Mammary epithelial cell (primary cell): Measurements from ENCODE around the gene FASTKD1.

Source experiments
- CTCF ChIP-seq, 2 donors: IDR thresholded peaks in 1 of 2; conservative IDR thresholded peaks in 1 of 2; 2 replicates each; pipeline ENCODE4 v1.5.1; 2011 to 2012; ENCODE audit warnings: inconsistent platforms in 2 of 2, low read length in 2 of 2, mild to moderate bottlenecking in 2 of 2, control low read depth in 1 of 2, low read depth in 1 of 2; ENCODE audit not compliant: insufficient read depth in 1 of 2; ENCODE audit errors: extremely low read depth in 1 of 2
- EZH2 ChIP-seq: IDR thresholded peaks from 2 replicates; pipeline ENCODE4 v1.6.1; 2012; ENCODE audit warnings: low read length, inconsistent platforms, borderline replicate concordance

GRCh38 chr2:169526451-169526850 lies 47.2 kb downstream of the FASTKD1 start:
- TF ChIP-seq CTCF (conservative IDR thresholded peaks at IDR 0.05 in 1 of 2, IDR thresholded peaks at IDR 0.05 in 1 of 2; ENCODE audit: extremely low read depth in 1 of 2, insufficient read depth in 1 of 2, low read depth in 1 of 2, low read length in 2 of 2) (no peak), EZH2 (no peak)
